Mesothelial cell of epicardium (in vitro differentiated cells): ENCODE measurements around the gene AIMP1. TPM values are rescaled to one million over a fixed set of nuclear protein-coding genes. Genes with fewer than 3 reads are reported as not detected.
"Not testable (repeated sequence)": the region's sequence is repeated elsewhere in the genome, so short reads cannot be mapped to it uniquely, and the experiment has no call there.

Experiments used
- DNase-seq, 2 experiments: peaks; one replicate each; pipeline ENCODE4 v3.0.0; 2021; ENCODE audit warnings: low spot score in 2 of 2; ENCODE audit not compliant: unreplicated experiment in 2 of 2
- H3K27ac Mint-ChIP-seq: 2 replicates; pipeline ENCODE4 v1.8.0; 2021; ENCODE audit warnings: mixed read lengths
- H3K27me3 Mint-ChIP-seq: 2 replicates; pipeline ENCODE4 v1.8.0; 2021; ENCODE audit warnings: low read depth, mixed read lengths
- H3K36me3 Mint-ChIP-seq: 2 replicates; pipeline ENCODE4 v1.8.0; 2021; ENCODE audit warnings: mixed read lengths
- H3K4me1 Mint-ChIP-seq: 2 replicates; pipeline ENCODE4 v1.8.0; 2021; ENCODE audit warnings: mixed read lengths
- H3K4me3 Mint-ChIP-seq: 2 replicates; pipeline ENCODE4 v1.8.0; 2021; ENCODE audit warnings: mild to moderate bottlenecking, moderate library complexity, mixed read lengths
- H3K9me3 Mint-ChIP-seq: 2 replicates; pipeline ENCODE4 v1.8.0; 2021; ENCODE audit warnings: mixed read lengths
- CTCF ChIP-seq: fragments of 200-600 bp; sonication (generic); IDR thresholded peaks from one replicate; pipeline ENCODE4 v1.5.0; 2021; ENCODE audit warnings: antibody characterized with exemption; ENCODE audit not compliant: unreplicated experiment
- total RNA-seq: library from RNA; stranded (reverse); gene quantifications from 3 replicates; pipeline ENCODE4 v1.2.1, GENCODE V29; 2021

The AIMP1 gene
- total RNA-seq, 1 donor from 2014 or later: 44.8 TPM

GRCh38 chr4:106317815-106318214 lies 1.5 kb downstream of the AIMP1 start:
- H3K4me3 Mint-ChIP-seq: no peak overlapping the region
- peaks cover 5% of the 10 kb centered on the region for H3K9me3 Mint-ChIP-seq
- peaks cover 18% of the 10 kb centered on the region for H3K36me3 Mint-ChIP-seq
- H3K27ac Mint-ChIP-seq: no peak overlapping the region
- no peak for TF ChIP-seq CTCF
- peaks cover 23% of the 10 kb centered on the region for H3K4me1 Mint-ChIP-seq
- H3K27me3 Mint-ChIP-seq: no peaks in the 10 kb centered on the region
- no peak for DNase-seq

- no peak for DNase-seq
- H3K4me1 Mint-ChIP-seq: peaks cover 23% of the 10 kb centered on the region
- H3K27me3 Mint-ChIP-seq: no peaks in the 10 kb centered on the region
- no peak overlapping the region for H3K4me3 Mint-ChIP-seq
- peaks cover 5% of the 10 kb centered on the region for H3K9me3 Mint-ChIP-seq
- TF ChIP-seq CTCF: no peak
- H3K36me3 Mint-ChIP-seq: peaks cover 18% of the 10 kb centered on the region
- H3K27ac Mint-ChIP-seq: no peak overlapping the region
Measured at GRCh38 chr4:106318511-106318910, 2.2 kb downstream of the AIMP1 start.

- Mint-ChIP-seq H3K27ac (no peak overlapping the region), H3K4me3 (no peak overlapping the region), H3K9me3 (peaks cover 5% of the 10 kb centered on the region), H3K36me3 (peaks cover 18% of the 10 kb centered on the region), H3K27me3 (no peaks in the 10 kb centered on the region), H3K4me1 (peaks cover 11% of the 10 kb centered on the region)
- DNase-seq: no peak
- no peak for TF ChIP-seq CTCF
Measured at GRCh38 chr4:106320235-106320634, 3.9 kb downstream of the AIMP1 start.

GRCh38 chr4:106321168-106321567 lies 4.8 kb downstream of the AIMP1 start:
- not testable (repeated sequence) for H3K27ac Mint-ChIP-seq, H3K4me3 Mint-ChIP-seq, DNase-seq, H3K9me3 Mint-ChIP-seq, H3K27me3 Mint-ChIP-seq, H3K4me1 Mint-ChIP-seq
- H3K36me3 Mint-ChIP-seq: peaks cover 18% of the 10 kb centered on the region

GRCh38 chr4:106321814-106322213 lies 5.5 kb downstream of the AIMP1 start:
- not testable (repeated sequence) for H3K4me3 Mint-ChIP-seq, H3K9me3 Mint-ChIP-seq, H3K27me3 Mint-ChIP-seq, DNase-seq, H3K4me1 Mint-ChIP-seq, H3K27ac Mint-ChIP-seq
- peaks cover 18% of the 10 kb centered on the region for H3K36me3 Mint-ChIP-seq

- DNase-seq: no peak
- Mint-ChIP-seq H3K36me3 (peaks cover 23% of the 10 kb centered on the region), H3K4me1 (peaks cover 8% of the 10 kb centered on the region), H3K27me3 (no peaks in the 10 kb centered on the region), H3K27ac (no peak overlapping the region), H3K4me3 (no peak overlapping the region), H3K9me3 (peaks cover 5% of the 10 kb centered on the region)
- no peak for TF ChIP-seq CTCF
Measured at GRCh38 chr4:106323119-106323518, 6.8 kb downstream of the AIMP1 start.

GRCh38 chr4:106325800-106326199 lies 9.4 kb downstream of the AIMP1 start:
- Mint-ChIP-seq H3K27ac (no peak overlapping the region), H3K4me3 (no peak overlapping the region), H3K27me3 (no peaks in the 10 kb centered on the region), H3K9me3 (no peaks in the 10 kb centered on the region), H3K4me1 (peaks cover 4% of the 10 kb centered on the region), H3K36me3 (peaks cover 20% of the 10 kb centered on the region)
- no peak for DNase-seq
- TF ChIP-seq CTCF: no peak
